ENCODE results near the gene CARHSP1. TPM values are rescaled to one million over a fixed set of nuclear protein-coding genes. Genes with fewer than 3 reads are reported as not detected.
"Not testable (repeated sequence)": the region's sequence is repeated elsewhere in the genome, so short reads cannot be mapped to it uniquely, and the experiment has no call there.

CARHSP1 gene
- total and polyA plus RNA-seq, 2 of the 8 experiments (the other 6 are each of a cell fraction or from before 2014, with no cell fraction given): 292 to 300 TPM

DNA sequence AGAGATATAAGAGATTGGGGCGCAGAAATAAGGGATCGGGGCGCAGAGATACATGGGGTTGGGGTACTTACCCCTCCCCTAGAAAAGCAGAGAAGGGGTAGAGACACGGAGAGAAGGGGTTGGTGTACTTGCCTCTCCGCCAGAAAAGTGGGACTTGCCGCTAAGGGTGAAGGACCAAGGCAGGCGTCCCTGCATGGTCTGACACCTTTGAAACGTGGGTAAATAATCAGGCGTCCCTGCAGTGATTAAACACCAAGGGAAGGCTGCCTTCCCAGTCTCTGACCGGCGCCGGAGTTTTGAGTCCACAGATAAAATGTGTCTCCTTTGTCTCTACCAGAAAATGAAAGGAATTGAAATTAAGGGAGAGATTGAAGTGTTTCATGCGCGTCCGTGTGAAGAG lies 31.2 kb downstream of the CARHSP1 start:
- H3K18ac ChIP-seq (ENCODE audit: extremely low read depth, low read length); H3K4me2 ChIP-seq (ENCODE audit: insufficient read depth in 1 of 2, low read depth in 2 of 2, low read length in 2 of 2); H2BK120ac ChIP-seq (replicated peaks; ENCODE audit: low read depth, low read length); H3K27me3 ChIP-seq (replicated peaks in 1 of 4; ENCODE audit: control insufficient read depth in 3 of 4, extremely low read depth in 1 of 4, insufficient read depth in 3 of 4, low read length in 3 of 4); H4K91ac ChIP-seq (replicated peaks; ENCODE audit: insufficient read length, low read length); H3K4ac ChIP-seq (replicated peaks; ENCODE audit: insufficient read length, low read depth, low read length); H2AK5ac ChIP-seq (ENCODE audit: low read depth, low read length); H3K23me2 ChIP-seq (ENCODE audit: low read depth, low read length); H3K14ac ChIP-seq (ENCODE audit: insufficient read length); H3K23ac ChIP-seq (ENCODE audit: insufficient read length); DNase-seq (ENCODE audit: low read depth in 1 of 2, low spot score in 2 of 2); H4K20me1 ChIP-seq (replicated peaks in 1 of 2; ENCODE audit: control insufficient read depth in 1 of 2, insufficient read depth in 2 of 2, low read length in 2 of 2); H3K79me1 ChIP-seq (ENCODE audit: low read depth, low read length); H2BK5ac ChIP-seq (ENCODE audit: low read depth, low read length); H2BK20ac ChIP-seq (ENCODE audit: low read length); H3K4me3 ChIP-seq (ENCODE audit: extremely low read depth in 1 of 4, insufficient read depth in 2 of 4, low read depth in 3 of 4, low read length in 4 of 4); H2AFZ ChIP-seq (ENCODE audit: low read length); H3K9me3 ChIP-seq (ENCODE audit: insufficient read depth in 2 of 2, low read depth in 1 of 2, low read length in 1 of 2); H2BK12ac ChIP-seq (ENCODE audit: low read depth, low read length); H4K5ac ChIP-seq (ENCODE audit: insufficient read length, low read depth, low read length); CTCF ChIA-PET (ENCODE audit: partially characterized antibody); H4K8ac ChIP-seq (ENCODE audit: extremely low read depth, insufficient read depth, low read length); H2BK15ac ChIP-seq (ENCODE audit: low read length); H3K56ac ChIP-seq (replicated peaks; ENCODE audit: insufficient read length, low read depth, low read length); H3K27ac ChIP-seq (ENCODE audit: low read depth, low read length); H3K9ac ChIP-seq (replicated peaks in 1 of 4; ENCODE audit: extremely low read depth in 1 of 4, low read depth in 3 of 4, low read length in 3 of 4); H3K36me3 ChIP-seq (ENCODE audit: control insufficient read depth in 2 of 4, insufficient read depth in 4 of 4, low read length in 3 of 4); FAIRE-seq: not testable (repeated sequence)
- Histone ChIP-seq H3K79me2 (ENCODE audit: control insufficient read depth in 1 of 2, insufficient read depth in 2 of 2, low read length in 2 of 2) (peaks cover 0 to 25% of the 10 kb centered on the region in 2 experiments; a peak in 2 of 4 replicates), H3K4me1 (replicated peaks in 1 of 4; ENCODE audit: control insufficient read depth in 3 of 4, insufficient read depth in 4 of 4, low read length in 3 of 4) (peaks cover 3 to 11% (median 8%) of the 10 kb centered on the region in 4 experiments)
- POLR2A ChIA-PET (ENCODE audit: partially characterized antibody): interaction anchor here (0.6 to 2.4 kb wide), 4 partner anchors 9 to 27 kb away, joined by 3 to 8 read pairs (median 6); no protein-coding TSS in a partner anchor
- WGBS, 2 experiments (ENCODE audit: extremely low coverage in 1 of 2, insufficient coverage in 1 of 2, insufficient read length in 1 of 2, insufficient replicate concordance in 2 of 2, low coverage in 1 of 2, low lambda C conversion rate in 2 of 2, missing lambda C conversion rate in 1 of 2): 89% methylated on average over 15 of the region's 15 CpGs; no CpG with 5 or more reads in 1 of the 2 experiments
